HG03457 (cell line): Measurements from ENCODE around the gene OR2J2.
"Not testable (repeated sequence)": the region's sequence is repeated elsewhere in the genome, so short reads cannot be mapped to it uniquely, and the experiment has no call there.

Source experiments
- ATAC-seq: cut with Tn5 transposase; IDR thresholded peaks from one replicate; pipeline ENCODE4 v1.9.1; 2021; ENCODE audit warnings: moderate number of reproducible peaks; ENCODE audit not compliant: unreplicated experiment

The OR2J2 gene

DNA sequence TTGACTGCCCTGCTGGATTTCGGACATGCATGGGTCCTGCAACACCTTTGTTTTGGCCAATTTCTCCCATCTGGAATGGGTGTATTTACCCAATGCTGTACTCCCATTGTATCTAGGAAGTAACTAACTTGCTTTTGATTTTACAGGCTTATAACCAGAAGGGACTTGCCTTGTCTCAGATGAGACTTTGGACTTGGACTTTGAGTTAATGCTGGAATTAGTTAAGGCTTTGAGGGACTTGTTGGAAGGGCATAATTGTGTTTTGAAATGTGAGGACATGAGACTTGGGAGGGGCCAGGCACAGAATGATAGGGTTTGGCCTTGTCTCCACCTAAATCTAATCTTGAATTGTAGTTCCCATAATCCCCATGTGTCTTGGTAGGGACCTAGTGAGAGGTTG, 47.3 kb downstream of the OR2J2 start:
- not testable (repeated sequence) for ATAC-seq
